Measurements from ENCODE around the gene FAM174C. TPM values are rescaled to one million over a fixed set of nuclear protein-coding genes. Genes with fewer than 3 reads are reported as not detected.

The FAM174C gene
- total and polyA plus RNA-seq, 10 of the 15 experiments (the other 5 are each of a cell fraction or from before 2014, with no cell fraction given), result 0.89 to 94.6 (median 43.6) TPM

- intact Hi-C loops (cut with micrococcal nuclease; ENCODE audit: unreplicated experiment) (no loop called here), in situ Hi-C loops (cut with MboI) (no loop called here)
- Histone ChIP-seq H3K27me3 (replicated peaks in 1 of 2; ENCODE audit: control insufficient read depth in 2 of 2, insufficient read depth in 2 of 2, low read length in 1 of 2) (no peaks in the 10 kb centered on the region), H3K36me3 (ENCODE audit: control insufficient read depth in 2 of 2, insufficient read depth in 2 of 2, low read length in 1 of 2) (no peaks in the 10 kb centered on the region), H3K4me1 (ENCODE audit: control insufficient read depth, insufficient read depth, low read length) (peaks cover 3% of the 10 kb centered on the region; the same call in 1 of the 2 replicates), H3K4me2 (ENCODE audit: control insufficient read depth, insufficient read depth) (no peak overlapping the region), H2AFZ (ENCODE audit: control insufficient read depth, low read depth, low read length) (no peak overlapping the region), H3K79me2 (ENCODE audit: control insufficient read depth, insufficient read depth, low read length) (no peaks in the 10 kb centered on the region), H3K9me3 (replicated peaks; ENCODE audit: control insufficient read depth, insufficient read depth, low read length) (no peaks in the 10 kb centered on the region), H3K9ac (ENCODE audit: control insufficient read depth, insufficient read depth, low read length) (no peak overlapping the region), H3K4me3 (no peak overlapping the region), H3K27ac (ENCODE audit: control insufficient read depth, insufficient read depth) (no peak overlapping the region), H4K20me1 (ENCODE audit: control insufficient read depth, insufficient read depth) (no peaks in the 10 kb centered on the region)
- ChIA-PET RAD21 (ENCODE audit: unreplicated experiment) (interaction anchor here (0.6 kb wide), 1 partner anchor 411 kb away, joined by 3 read pairs; no protein-coding TSS in a partner anchor), POLR2A (no interaction called here), SMC1A (ENCODE audit: uncharacterized antibody, unreplicated experiment) (no interaction called here), CTCF (interaction anchor here (1.3 to 2.0 kb wide), 2 partner anchors 31 to 66 kb away, joined by 3 to 5 read pairs; no protein-coding TSS in a partner anchor)
- WGBS (ENCODE audit: insufficient coverage, insufficient replicate concordance, low lambda C conversion rate, missing lambda C conversion rate), result 76% methylated on average over 18 of the region's 18 CpGs
- BruUV-seq (replicated peaks), result no TSS peak
- ATAC-seq (no peak), DNase-seq (ENCODE audit: low read depth, low spot score) (no peak), FAIRE-seq (no peak)
- TF ChIP-seq CEBPZ (IDR thresholded peaks at IDR 0.05; ENCODE audit: low read depth, low read length) (no peak), MXI1 (IDR thresholded peaks at IDR 0.05; ENCODE audit: low read depth, low read length) (no peak), MTA2 (IDR thresholded peaks at IDR 0.05; ENCODE audit: low read depth) (no peak), CEBPB (IDR thresholded peaks at IDR 0.05; ENCODE audit: borderline replicate concordance in 1 of 2, low read depth in 2 of 2, low read length in 2 of 2) (no peak), SUZ12 (IDR thresholded peaks at IDR 0.05; ENCODE audit: unreplicated experiment) (no peak), GABPA (IDR thresholded peaks at IDR 0.05; ENCODE audit: low read depth) (no peak), PBX3 (IDR thresholded peaks at IDR 0.05; ENCODE audit: insufficient replicate concordance, low read depth, low read length) (no peak), CREM (IDR thresholded peaks at IDR 0.05; ENCODE audit: low read depth) (no peak), CREB1 (IDR thresholded peaks at IDR 0.05; ENCODE audit: low read depth) (no peak), SIX5 (IDR thresholded peaks at IDR 0.05; ENCODE audit: low read depth, low read length, severe bottlenecking) (no peak), IRF3 (IDR thresholded peaks at IDR 0.05) (no peak)
These were observed 35.5 kb downstream of the FAM174C start for GRCh38 chr19:1310853-1311180.

All from GM12878 (cell line).